Ureter (tissue), 1 donor: ENCODE measurements around the gene B3GNT2. TPM values are rescaled to one million over a fixed set of nuclear protein-coding genes. Genes with fewer than 3 reads are reported as not detected.
"Not testable (repeated sequence)": the region's sequence is repeated elsewhere in the genome, so short reads cannot be mapped to it uniquely, and the experiment has no call there.

Experiments used
- DNase-seq: peaks from one replicate; pipeline ENCODE4 v3.0.0-alpha.2; 2020; ENCODE audit warnings: low spot score
- total RNA-seq: library from RNA; stranded (reverse); gene quantifications from one replicate; pipeline ENCODE4 v1.2.4, GENCODE V29; 2023
- donor health status: DM: yes; HTN: yes; CAD: no.

B3GNT2 gene
- total RNA-seq, result 16.9 TPM

GRCh38 chr2:62195421-62196277 lies at the start of gene B3GNT2:
TSS of gene B3GNT2 (plus strand) at chr2:62196115. CDS start at chr2:62222221, 26,106 bp downstream.
- DNase-seq, result peak; percentile 87

GRCh38 chr2:62146790-62147189 lies 49.1 kb upstream of the B3GNT2 start:
- DNase-seq, result not testable (repeated sequence)

GRCh38 chr2:62147610-62148301 lies 48.2 kb upstream of the B3GNT2 start:
- DNase-seq, result no peak

GRCh38 chr2:62149708-62150107 lies 46.2 kb upstream of the B3GNT2 start:
- no peak for DNase-seq

GRCh38 chr2:62150597-62151305 lies 45.2 kb upstream of the B3GNT2 start:
- DNase-seq, result no peak

GRCh38 chr2:62151306-62151638 lies 44.6 kb upstream of the B3GNT2 start:
- DNase-seq, result no peak

- no peak for DNase-seq
Observed at GRCh38 chr2:62152000-62152399, 43.9 kb upstream of the B3GNT2 start.

- no peak for DNase-seq
Observed at GRCh38 chr2:62156861-62157496, 38.9 kb upstream of the B3GNT2 start.

GRCh38 chr2:62158444-62159121 lies 37.3 kb upstream of the B3GNT2 start:
- DNase-seq, result no peak

GRCh38 chr2:62160691-62161090 lies 35.2 kb upstream of the B3GNT2 start:
- DNase-seq, result not testable (repeated sequence)

GRCh38 chr2:62163106-62163831 lies 32.6 kb upstream of the B3GNT2 start:
- DNase-seq, result no peak

- DNase-seq, result no peak
Observed at GRCh38 chr2:62163834-62164233, 32.1 kb upstream of the B3GNT2 start.

GRCh38 chr2:62175728-62176127 lies 20.2 kb upstream of the B3GNT2 start:
- no peak for DNase-seq

GRCh38 chr2:62176801-62177200 lies 19.1 kb upstream of the B3GNT2 start:
- DNase-seq, result no peak

- DNase-seq, result no peak
Observed at GRCh38 chr2:62177392-62178049, 18.4 kb upstream of the B3GNT2 start.

GRCh38 chr2:62178741-62179271 lies 17.1 kb upstream of the B3GNT2 start:
- no peak for DNase-seq

- no peak for DNase-seq
Observed at GRCh38 chr2:62180975-62181374, 14.9 kb upstream of the B3GNT2 start.

- DNase-seq, result no peak
Observed at GRCh38 chr2:62181843-62182242, 14.1 kb upstream of the B3GNT2 start.

- no peak for DNase-seq
Observed at GRCh38 chr2:62184512-62185230, 11.2 kb upstream of the B3GNT2 start.
